Measurements from ENCODE around the gene EMC9. TPM values are rescaled to one million over a fixed set of nuclear protein-coding genes. Genes with fewer than 3 reads are reported as not detected.
A peak's percentile ranks its signal among the peaks of the same experiment; 100 is the strongest.
"Not testable (repeated sequence)": the region's sequence is repeated elsewhere in the genome, so short reads cannot be mapped to it uniquely, and the experiment has no call there.

Gene EMC9
- total RNA-seq, 1 donor from 2014 or later, result 16.4 TPM

DNA sequence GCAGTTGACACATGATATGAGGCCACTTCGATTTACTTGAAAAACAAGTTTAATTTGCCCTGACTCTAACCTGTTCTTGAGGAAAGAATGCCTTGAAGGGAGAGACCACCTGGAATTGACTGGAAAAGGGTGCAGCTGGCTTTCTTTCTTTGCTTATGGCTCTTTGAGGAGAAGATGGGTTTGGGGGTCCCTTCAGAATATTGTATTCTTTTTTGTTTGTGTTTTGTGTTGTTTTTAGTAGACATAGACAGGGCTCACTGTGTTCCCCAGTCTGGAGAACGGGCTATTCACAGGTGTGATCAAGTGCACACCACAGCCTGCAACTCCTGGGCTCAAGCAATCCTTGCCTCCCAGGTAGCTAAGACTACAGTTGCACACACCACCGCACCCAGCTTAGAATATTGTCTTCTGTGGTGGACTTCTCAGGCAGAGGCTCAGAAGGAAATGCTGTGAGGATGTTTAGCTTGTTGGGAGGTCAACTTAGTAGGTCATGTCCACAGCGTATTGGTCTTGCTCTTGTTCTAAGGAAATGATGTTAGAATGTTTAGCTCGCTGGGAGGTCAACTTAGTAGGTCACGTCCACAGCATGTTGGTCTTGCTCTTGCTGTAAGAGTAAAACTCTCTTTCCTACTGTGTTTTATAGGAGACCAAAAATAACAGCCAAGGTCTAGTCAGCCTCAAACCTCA, 25.1 kb downstream of the EMC9 start:
- no peak for ATAC-seq
- intact Hi-C loops (cut with micrococcal nuclease), result no loop called here

DNA sequence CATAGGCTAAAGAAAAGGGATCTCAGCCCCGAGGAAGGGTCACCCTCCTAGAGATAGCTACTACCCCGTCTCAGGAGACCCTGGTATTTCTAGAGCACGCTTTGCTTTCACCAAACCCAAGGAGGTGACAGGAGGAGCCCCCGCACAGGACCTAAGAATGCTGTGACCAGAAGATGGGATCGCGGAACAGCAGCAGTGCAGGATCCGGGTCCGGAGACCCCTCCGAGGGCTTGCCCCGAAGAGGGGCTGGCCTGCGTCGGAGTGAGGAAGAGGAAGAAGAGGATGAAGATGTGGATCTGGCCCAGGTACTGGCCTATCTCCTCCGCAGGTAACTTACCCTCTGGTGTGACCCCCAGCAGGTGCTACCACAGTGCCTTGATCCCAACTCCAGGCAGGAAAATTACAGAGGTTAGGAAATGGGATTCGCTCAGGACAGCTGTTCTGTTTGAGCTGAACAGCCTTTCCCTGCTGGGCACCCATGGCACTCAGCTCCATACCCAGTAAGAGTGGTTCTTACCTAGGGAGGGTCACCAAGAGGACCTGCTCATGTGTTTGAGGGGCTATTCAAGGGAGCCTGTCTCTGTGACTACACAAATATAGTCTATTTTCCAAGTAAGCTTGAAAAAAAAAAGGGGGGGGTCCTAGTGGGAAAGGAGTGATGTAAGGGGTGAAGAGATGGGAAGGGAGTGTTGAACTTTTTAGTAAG, 25.8 kb downstream of the EMC9 start:
- intact Hi-C loops (cut with micrococcal nuclease), result no loop called here
- DNase-seq (no peak), ATAC-seq (no peak)

More for the DNA sequence above, 25.1 kb downstream of the EMC9 start:
- no peak for DNase-seq

DNA sequence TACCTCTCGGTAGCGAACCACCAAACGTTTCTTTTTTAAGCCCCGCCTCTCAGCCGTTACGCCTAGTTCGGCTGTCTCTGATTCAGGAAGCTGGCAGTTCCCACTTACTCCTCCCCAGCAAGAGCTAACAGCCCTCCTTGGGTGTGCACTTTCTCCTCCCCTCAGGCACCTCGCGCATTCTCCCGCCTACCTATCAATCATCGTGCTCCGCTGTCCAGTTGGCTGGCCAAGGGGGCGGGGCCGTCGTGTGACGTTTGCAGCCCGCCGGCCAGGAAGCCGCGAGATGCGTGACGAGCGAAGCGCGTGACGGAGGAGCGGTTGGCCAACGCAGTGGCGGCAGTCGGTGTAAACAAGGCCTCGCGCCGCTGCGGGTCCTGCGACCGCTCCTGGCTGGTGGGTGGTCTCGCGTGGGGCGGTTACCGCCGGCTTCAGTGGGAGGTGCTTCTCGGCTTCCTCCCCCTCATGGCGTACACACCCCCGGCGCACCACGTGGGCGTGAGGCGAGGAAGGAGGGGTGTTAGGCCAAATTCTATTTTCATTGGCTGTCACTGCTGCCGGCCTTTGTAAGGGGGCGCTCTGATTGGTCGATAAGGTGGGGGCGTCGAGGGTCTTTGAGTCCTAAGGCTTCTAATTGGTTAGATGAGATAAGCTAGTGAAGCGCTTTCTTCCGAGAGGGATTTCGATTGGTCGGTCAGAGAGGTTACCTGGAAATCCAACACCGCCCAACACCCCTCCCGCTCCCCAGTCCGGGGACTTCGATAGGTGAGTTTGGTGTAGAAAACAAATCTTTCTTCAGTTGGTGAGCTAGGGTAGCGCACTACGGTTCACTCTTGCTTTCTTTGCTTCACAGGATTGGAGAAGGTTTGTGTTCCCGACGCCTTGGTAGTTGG, 26.6 kb downstream of the EMC9 start, which contains the start of the genes DCAF11 and NRL:
Gene DCAF11 (plus strand): TSS at position 246 of the 890 bp plus-strand sequence. CDS start 818 bp downstream, outside the sequence.
Gene NRL (minus strand): TSS at position 418 of the 890 bp plus-strand sequence. CDS start 32,101 bp downstream, outside the sequence.
- ATAC-seq (peak; percentile 94), DNase-seq (peak; percentile 99)
- intact Hi-C loops (cut with micrococcal nuclease), result no loop called here

DNA sequence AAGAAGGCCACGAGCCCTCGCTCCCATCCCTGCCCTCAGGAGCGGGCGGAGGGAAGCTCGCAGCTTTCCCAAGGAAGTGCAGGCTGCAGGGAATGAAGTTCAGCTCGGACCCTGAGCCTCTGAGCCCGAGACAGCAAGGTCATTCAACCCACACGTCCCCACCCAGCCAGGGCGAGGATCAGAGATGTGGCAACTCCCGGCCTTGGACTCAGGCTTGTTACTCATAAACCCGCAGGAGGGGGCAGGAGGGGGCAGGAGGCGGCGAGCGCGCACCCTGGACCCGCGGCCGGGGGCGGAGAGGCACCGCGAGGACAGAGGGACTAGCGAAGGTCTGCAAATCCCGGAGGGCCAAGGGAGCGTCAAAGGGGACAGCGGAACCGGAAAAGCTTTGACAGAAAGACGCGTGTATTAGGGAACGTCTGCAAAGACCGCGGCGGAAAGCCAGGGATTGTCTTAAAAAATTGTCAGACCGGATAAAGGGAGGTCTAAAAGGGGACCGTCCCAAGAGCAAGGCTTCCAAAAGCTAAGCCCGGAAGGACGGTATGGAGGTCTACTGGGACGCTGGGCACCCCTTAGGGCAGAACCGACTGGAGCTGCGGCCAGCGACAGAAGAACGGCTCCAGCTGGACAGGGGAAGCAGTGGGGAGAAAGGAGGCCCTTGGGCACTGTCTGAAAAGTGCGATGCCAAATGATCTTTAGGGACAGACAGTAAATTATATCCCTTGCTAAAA, 27.4 kb downstream of the EMC9 start:
- intact Hi-C loops (cut with micrococcal nuclease), result no loop called here
- ATAC-seq, result peak; percentile 58
- peak; percentile 86 for DNase-seq

DNA sequence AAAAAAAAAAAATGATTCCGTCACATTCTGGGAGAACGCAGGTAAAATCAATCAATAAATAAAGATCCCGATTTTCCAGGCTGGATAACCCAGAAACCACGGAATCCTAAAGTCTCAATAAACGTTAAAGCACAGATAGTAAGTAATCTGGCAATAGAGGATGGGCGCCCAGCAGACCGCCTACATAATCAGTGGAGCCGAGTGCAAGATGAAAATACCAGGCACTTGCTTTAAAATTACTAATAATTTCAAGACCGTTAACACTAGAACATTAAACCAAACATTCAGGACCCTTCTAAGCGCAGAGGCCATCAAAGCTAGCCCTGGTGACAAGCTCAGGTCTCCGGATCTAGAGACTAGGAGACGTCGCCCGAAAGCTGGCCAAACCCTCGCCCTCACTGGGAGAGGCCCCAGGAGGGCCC, 28.0 kb downstream of the EMC9 start:
- intact Hi-C loops (cut with micrococcal nuclease), result no loop called here
- ATAC-seq (peak; percentile 3), DNase-seq (no peak)

DNA sequence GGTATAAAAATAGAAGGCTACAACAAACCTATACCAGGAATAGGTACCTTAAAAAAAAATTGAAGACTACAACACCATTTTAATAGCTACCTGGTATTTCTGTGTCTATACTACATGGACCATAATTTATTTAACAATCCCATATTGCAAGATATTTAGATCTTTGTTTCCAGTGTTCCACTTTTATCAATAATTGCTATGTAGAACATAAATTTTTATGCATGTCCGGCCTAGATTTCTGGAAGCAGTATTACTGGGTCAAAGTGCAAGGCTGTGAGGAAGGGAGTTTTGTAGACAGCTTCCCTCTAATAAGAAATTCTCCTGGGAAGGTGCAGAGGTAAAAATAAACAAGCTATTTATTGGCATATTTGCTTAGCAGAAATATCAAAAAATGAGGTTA, 30.9 kb downstream of the EMC9 start:
- intact Hi-C loops (cut with micrococcal nuclease), result no loop called here
- no peak for DNase-seq
- no peak for ATAC-seq

DNA sequence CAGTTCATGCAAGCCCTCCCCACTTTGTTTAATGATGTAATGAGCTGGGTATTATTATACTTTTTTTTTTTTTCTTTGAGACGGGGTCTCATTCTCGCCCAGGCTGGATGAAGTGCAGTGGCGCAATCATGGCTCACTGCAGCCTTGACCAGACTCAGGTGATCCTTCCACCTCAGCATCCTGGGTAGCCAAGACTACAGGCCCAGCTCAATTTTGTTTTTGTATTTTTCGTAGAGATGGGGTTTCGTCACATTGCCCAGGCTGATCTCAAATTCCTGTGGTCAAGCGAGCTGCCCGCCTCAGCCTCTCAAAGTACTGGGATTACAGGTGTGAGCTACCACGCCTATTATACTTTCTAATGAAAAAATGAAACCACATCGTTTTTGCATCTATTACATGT, 31.3 kb downstream of the EMC9 start:
- no peak for ATAC-seq
- intact Hi-C loops (cut with micrococcal nuclease), result no loop called here
- no peak for DNase-seq

DNA sequence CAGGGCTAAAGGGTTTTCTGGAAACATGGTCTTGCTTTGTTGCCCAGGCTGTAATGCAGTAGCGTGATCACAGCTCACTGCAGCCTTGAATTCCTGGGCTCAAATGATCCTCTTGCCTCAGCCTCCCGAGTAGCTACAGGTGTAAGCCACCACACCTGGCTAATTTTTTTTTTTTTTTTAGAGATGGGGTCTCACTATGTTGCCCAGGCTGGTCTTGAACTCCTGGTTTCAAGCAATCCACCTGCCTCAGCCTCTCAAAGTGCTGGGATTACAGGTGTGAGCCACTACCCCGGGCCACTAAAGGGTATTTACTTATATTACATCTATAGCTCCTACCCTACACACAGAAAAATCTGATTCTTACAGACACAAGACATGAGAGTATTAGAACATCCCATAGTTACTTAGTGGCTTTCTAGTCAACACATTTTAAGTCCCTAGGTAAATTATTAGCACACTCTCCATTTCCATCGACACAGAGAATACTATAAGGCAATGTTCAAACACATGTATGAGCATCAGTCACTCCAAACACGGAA, 33.0 kb downstream of the EMC9 start:
- intact Hi-C loops (cut with micrococcal nuclease), result loop anchor here (2.0 kb wide), 1 partner anchor 50 kb away; no protein-coding TSS in a partner anchor
- ATAC-seq (peak; percentile 11), DNase-seq (no peak)

DNA sequence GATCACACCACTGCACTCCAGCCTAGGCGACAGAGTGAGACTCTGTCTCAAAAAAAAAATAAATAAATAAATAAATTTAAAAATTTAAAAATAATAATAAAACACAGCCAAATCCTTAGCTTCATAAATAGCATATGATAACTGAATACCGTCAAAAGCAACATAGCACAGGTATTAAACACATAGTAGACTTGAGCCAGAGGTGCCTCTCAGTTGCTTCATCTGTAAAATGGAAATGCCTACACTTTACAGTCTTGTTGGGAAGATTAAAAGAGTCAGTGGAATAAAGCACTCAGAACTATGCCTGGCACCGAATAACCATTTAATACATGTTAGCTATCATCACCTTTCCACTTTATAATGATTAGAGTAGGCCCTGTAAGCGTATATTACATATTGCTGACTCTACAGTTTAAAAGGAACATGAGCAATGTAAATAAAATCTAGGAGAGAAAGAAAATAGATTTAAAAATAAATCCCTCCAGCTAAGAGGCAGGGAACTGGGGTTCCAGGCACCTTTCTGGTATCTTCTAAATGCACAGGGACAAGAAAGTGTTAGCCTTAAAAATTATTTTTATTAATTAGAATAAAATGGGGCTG, 34.6 kb downstream of the EMC9 start:
- intact Hi-C loops (cut with micrococcal nuclease), result no loop called here
- ATAC-seq (no peak), DNase-seq (no peak)

DNA sequence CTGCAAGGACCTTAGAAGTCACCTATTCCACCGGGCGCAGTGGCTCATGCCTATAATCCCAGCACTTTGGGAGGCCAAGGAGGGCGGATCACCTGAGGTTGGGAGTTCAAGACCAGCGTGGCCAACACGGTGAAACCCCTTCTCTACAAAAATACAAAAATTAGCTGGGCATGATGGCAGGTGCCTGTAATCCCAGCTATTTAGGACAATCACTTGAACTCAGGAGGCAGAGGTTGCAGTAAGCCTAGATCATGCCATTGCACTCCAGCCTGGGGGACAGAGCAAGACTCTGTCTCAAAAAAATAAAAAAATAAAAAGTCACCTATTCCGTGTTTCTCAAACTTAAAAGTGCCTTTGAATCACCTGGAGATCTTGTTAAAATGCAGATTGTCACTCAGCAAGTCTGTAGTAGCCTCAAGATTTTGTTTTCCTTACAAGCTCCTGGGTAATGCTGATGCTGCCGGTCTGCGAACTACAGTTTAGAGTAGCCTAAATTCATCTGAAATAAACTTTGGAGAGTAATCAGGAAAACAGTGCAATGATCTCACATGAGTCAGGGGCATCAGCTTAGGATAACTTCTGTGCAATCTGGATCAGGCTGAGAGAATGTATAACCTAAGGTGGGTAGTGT, 35.7 kb downstream of the EMC9 start:
- DNase-seq; intact Hi-C loops (cut with micrococcal nuclease); ATAC-seq: not testable (repeated sequence)

DNA sequence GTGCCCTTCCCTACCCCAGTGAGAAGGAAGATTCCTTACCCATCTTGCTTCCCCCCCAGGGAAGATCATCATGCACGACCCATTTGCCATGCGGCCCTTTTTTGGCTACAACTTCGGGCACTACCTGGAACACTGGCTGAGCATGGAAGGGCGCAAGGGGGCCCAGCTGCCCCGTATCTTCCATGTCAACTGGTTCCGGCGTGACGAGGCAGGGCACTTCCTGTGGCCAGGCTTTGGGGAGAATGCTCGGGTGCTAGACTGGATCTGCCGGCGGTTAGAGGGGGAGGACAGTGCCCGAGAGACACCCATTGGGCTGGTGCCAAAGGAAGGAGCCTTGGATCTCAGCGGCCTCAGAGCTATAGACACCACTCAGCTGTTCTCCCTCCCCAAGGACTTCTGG, 37.9 kb downstream of the EMC9 start:
- intact Hi-C loops (cut with micrococcal nuclease), result no loop called here
- DNase-seq (no peak), ATAC-seq (no peak)

DNA sequence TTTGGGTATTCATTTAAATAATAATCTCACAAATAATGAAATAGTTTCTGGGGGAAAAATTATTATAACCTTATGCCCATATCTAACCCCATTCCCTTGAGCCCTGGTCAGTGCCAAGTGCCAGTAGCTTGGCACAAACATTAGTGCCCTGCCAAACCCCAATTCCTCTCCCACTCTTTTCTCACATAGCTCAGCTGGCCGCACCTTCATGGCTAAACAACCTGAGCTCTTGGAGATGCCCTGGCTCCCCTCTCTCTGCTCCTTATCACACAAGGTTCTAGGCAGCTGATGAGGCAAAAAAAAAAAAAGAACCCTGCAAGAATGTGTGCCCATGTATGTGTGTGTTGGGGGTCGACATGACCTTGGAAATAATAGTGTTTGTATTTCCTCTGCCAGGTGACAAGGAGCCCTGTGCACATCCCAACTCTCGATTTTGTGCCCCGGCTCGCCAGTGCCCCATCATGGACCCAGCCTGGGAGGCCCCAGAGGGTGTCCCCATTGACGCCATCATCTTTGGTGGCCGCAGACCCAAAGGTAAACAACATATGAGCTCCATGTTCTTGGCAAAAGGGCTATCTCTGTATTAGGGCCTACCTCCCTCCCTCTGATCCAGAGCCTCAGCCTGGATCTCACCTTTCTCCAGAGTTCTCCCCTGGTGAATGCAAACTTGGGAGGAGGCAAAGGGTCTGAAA, 38.9 kb downstream of the EMC9 start:
- intact Hi-C loops (cut with micrococcal nuclease), result no loop called here
- no peak for DNase-seq
- no peak for ATAC-seq

DNA sequence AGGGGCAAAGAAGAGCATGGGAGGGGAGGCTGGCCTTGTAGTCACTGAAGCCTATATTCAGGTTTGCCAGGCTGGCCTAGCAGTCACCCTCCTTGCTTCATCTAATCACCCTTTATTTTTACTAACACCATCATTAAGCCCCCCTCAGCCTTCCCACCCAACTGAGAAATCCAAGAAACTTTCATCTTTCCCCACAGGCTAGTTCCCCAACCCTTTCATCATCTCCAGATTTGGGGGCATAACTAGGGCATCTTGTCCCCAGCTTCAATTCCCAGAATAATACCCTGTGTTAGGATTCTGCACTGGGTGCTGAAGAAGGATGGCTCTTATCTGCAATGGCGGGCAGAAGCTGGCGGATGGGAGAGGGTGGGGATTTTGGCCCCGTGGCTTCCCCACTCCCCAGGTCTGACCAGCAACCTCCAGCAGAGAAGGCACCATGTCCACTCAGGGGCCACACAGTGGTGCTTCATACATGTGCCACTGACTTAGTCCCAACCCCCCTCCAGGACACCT, 40.4 kb downstream of the EMC9 start:
- ATAC-seq (no peak), DNase-seq (no peak)
- intact Hi-C loops (cut with micrococcal nuclease), result no loop called here

DNA sequence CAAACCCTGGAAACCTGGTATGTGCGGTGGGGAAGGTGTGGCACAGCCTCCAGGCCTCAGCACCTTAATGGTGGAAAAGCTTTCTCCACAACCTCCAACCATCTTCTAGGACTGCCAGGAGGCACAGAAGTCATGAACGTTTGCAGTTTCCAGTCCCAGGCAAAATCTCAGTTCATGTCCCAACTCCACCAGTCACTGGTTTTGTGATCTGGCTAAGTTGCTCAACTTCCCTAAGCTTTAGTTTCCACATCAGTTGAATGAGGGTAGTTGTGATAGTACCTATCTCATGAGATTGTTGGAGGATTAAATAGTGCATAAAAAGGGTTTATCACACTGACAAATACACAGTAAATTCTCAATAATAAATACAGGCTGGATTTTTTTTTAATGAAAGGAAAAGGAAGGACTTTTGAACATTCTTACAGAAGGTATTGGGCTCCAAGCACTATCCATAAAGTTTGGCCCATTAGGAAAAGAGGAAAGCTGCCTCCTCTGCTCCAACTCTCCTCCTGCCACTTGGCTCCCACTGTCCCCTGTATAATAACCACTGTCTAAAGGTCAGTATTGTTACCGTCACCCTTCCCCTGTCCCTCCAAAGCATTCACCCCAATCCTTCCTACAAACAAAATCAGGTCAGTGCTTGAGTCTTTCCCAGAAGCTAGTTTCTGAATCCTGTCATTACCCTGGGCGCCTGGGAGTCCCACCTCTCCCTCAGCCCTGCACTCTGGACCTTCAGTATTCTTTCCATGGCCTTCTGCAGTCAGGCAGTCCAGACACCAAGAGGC, 41.0 kb downstream of the EMC9 start:
- DNase-seq (no peak), ATAC-seq (no peak)
- intact Hi-C loops (cut with micrococcal nuclease), result no loop called here

DNA sequence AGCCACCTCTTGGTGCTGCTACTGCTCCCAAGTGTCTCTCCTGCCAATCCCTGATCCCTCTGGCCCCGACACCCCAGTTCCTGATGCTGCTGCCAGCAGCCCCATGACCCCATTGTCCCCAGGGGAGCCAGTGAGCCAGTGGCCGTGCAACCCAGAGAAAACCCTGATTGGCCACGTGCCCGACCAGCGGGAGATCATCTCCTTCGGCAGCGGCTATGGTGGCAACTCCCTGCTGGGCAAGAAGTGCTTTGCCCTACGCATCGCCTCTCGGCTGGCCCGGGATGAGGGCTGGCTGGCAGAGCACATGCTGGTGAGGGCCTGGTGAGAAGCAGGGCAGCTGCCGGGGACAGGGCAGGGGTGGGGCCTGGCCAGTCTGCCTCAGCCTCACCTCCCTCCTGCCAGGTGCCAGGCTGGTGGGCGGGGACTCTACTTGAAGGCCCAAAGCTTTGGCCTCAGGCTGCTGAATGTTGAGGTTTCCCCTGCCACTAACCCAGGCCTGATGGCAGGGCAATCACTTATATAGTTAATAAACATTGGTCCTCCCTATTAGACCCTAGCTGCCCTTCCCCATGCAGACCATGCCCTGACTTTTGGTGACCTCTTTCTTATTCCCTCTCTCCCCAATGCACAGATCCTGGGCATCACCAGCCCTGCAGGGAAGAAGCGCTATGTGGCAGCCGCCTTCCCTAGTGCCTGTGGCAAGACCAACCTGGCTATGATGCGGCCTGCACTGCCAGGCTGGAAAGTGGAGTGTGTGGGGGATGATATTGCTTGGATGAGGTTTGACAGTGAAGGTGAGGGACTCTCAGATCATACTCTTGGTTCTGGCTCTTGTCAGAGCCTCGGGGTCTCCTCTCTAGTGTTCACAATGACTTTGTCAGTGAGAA, 42.2 kb downstream of the EMC9 start:
- ATAC-seq, result no peak
- intact Hi-C loops (cut with micrococcal nuclease), result no loop called here
- no peak for DNase-seq

All from left ventricle myocardium superior (tissue), 1 donor.